Loucy (cell line): ENCODE data around the gene NSD1.

Experiments used
- CTCF ChIP-seq: fragments of 200-600 bp; sonication (generic); conservative IDR thresholded peaks from 2 replicates; pipeline ENCODE4 v1.5.1; 2014; ENCODE audit warnings: mild to moderate bottlenecking, antibody characterized with exemption, low read length
- EZH2phosphoT487 ChIP-seq: fragments of 200-600 bp; IDR thresholded peaks from 2 replicates; pipeline ENCODE4 v1.6.1; 2018; ENCODE audit warnings: antibody characterized with exemption, mild to moderate bottlenecking, moderate library complexity, borderline replicate concordance

GRCh38 chr5:177154003-177154643 lies 20.6 kb downstream of the NSD1 start:
- TF ChIP-seq CTCF, result no peak
- TF ChIP-seq EZH2phosphoT487, result no peak
